GM21515 (cell line): Measurements from ENCODE around the gene LMNA.

Experiments used
- ATAC-seq: cut with Tn5 transposase; IDR thresholded peaks from one replicate; pipeline ENCODE4 v1.9.1; 2021; ENCODE audit not compliant: unreplicated experiment

LMNA gene

GRCh38 chr1:156081917-156082308, 32.6 kb upstream of the LMNA start:
- ATAC-seq, result no peak

DNA sequence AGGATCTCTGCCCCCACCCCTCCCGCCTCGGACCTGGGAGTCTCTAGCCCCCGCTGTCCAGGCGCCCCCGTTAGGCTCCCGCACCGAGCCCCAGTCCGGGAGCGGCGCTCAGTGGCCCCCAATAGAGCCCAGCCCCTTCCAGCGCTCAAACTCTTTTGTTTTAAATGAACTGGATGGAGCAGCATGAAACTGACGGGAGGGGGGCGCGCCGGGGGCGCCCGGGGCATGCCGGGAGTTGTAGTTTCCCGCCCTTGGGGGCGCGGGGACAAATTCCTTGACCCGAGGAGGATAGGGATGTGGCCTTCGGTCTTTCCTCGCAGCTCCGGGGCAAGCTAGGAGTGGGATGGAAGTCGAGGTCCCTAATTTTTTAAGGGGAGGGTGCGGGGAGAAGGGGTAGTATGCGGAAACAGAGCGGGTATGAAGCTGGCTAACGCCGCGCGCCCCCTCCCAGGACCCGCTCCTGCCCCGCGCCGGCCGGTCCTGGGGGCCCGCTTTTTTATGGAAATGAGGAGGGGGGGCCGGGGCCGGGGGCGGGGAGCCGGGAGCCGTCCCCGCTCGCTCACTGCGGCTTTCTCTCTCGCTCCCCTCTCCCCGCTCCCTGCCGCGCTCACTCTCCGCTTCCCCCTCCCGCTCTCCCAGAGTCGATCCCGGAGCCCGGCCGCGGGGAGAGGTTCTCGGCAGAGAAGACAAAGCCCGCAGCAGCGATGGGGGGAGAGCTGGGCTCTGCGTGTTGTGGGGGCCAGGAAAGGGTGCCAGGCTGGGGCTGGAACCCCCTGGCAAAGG, 32.0 kb upstream of the LMNA start, which contains the start of gene MEX3A:
MEX3A (minus strand) TSS at position 157 of the 783 bp plus-strand sequence. CDS start 467 bp downstream, outside the sequence.
- no peak for ATAC-seq

GRCh38 chr1:156083800-156084790, 30.4 kb upstream of the LMNA start:
- ATAC-seq, result no peak

- no peak for ATAC-seq
These were observed 28.3 kb upstream of the LMNA start for GRCh38 chr1:156086256-156086662.

GRCh38 chr1:156089704-156090103, 24.8 kb upstream of the LMNA start:
- no peak for ATAC-seq

- ATAC-seq, result no peak
These were observed 24.2 kb upstream of the LMNA start for GRCh38 chr1:156090138-156090839.

- peak; percentile 67 for ATAC-seq
These were observed 23.7 kb upstream of the LMNA start for GRCh38 chr1:156090840-156091188.

DNA sequence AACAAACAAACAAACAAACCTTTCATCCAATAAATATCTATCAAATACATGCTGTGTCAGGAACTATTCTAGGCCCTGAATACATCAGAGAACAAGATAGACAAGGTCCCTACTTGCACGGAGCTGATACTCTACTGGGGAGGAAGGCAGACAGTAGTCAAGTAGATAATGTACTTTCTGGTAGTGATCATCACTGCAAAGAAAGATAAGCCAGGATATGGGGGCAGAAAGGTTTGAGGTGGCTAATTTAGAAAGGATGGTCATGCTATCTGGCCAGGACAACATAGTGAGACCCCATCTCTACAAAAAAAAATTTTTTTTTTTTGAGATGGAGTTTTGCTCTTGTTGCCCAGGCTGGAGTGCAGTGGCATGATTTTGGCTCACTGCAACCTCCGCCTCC, 22.9 kb upstream of the LMNA start:
- no peak for ATAC-seq

- no peak for ATAC-seq
These were observed 18.5 kb upstream of the LMNA start for GRCh38 chr1:156095906-156096508.

GRCh38 chr1:156096640-156097391, 17.7 kb upstream of the LMNA start:
- ATAC-seq, result peak; percentile 55

DNA sequence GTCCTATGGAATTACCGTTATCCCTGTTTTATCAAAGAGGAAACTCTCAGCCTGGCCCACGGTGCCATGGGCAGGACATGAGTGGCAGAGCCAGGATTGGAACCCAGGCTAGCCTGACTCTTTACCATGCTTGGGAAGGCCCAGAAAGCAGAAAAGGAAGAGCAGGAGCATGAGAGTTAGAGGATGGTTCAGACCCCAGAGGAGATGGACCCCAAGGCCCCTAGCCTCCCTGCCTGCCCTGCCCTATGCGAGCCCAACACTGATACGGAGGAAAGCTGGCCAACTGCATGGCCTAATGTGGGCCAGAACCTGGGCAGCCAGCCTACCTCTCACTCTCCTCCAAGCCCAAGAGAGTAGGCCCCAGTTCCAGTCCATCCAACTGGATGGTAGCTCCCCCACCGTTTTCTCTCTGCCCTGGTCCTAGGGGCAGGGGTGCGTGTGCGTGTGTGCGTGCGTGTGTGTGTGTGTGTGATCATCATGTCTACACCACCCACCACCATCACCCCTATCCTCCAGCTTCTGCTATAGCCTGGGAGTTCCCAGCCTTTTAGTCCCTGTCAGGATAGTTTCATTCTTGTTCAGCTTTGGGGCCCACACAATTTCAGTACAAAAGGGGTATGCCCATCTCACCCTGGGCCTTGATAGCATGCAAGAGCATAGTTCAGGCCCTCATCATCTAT, 16.9 kb upstream of the LMNA start:
- no peak for ATAC-seq

- no peak for ATAC-seq
These were observed 15.7 kb upstream of the LMNA start for GRCh38 chr1:156098784-156099183.

- no peak for ATAC-seq
These were observed 15.2 kb upstream of the LMNA start for GRCh38 chr1:156099282-156099681.

DNA sequence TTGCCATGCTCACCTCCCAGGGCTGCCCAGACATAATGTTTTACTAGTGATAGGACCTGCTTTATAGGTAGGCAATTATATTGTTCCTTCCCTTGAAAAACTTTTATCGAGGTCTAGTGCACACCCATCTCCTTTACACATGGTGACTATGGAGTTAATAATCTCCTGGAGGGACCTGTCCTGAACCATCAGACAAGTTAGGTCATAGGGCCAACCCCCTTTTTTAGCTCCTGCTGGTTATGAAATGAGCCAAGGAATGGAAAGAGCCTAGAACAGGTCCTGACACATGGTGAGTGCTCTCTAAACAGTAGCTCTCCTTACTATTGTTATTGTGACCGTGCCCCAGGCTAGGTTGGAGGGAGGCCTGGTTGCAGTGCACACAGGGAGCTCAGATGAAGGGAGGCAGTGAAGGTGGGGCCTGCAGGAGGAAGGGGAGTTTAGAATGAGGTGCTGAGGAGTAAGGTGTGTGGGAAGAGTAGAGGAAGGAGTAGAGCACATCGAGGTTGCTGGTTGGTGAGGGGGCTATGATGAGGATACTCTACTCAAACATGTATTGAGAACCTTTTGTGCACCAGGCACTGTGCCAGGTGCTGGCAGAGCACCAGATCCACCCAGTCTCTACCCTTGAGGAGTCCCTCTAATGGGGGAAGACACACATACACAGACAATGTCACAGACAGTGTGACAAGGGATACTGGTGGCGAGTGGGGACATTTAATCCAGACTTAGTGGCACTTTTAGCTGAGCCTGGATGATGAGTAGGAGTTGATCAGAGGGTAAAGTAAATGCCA, 14.1 kb upstream of the LMNA start:
- no peak for ATAC-seq

DNA sequence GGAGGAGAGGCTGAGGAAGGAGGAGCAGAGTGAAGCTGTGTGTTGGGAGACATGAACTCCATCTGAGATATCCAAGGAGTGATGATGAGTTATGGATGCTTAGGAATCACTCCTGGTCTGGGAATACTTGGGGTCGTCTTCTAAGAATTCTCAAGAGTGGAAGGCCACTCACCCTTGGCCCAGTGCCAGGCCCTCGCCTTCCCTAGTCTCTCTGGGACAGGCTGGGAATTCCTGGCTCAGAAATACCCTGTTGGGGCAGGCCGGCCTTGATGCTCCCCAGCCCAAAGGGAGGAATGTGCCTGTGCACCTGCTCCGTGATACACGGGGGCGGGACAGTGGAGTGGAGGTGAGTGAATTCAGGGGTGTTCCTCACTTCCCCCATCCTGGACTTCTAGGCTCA, 12.6 kb upstream of the LMNA start:
- no peak for ATAC-seq

- ATAC-seq, result no peak
These were observed 11.6 kb upstream of the LMNA start for GRCh38 chr1:156102633-156103511.

- ATAC-seq, result no peak
These were observed 11.0 kb upstream of the LMNA start for GRCh38 chr1:156103521-156103947.
